Fibroblast of skin of scalp (primary cell): Measurements from ENCODE around the gene GRM8.

ENCODE experiments used
- DNase-seq: peaks from one replicate; pipeline ENCODE4 v3.0.0-alpha.2; 2013

Gene GRM8

DNA sequence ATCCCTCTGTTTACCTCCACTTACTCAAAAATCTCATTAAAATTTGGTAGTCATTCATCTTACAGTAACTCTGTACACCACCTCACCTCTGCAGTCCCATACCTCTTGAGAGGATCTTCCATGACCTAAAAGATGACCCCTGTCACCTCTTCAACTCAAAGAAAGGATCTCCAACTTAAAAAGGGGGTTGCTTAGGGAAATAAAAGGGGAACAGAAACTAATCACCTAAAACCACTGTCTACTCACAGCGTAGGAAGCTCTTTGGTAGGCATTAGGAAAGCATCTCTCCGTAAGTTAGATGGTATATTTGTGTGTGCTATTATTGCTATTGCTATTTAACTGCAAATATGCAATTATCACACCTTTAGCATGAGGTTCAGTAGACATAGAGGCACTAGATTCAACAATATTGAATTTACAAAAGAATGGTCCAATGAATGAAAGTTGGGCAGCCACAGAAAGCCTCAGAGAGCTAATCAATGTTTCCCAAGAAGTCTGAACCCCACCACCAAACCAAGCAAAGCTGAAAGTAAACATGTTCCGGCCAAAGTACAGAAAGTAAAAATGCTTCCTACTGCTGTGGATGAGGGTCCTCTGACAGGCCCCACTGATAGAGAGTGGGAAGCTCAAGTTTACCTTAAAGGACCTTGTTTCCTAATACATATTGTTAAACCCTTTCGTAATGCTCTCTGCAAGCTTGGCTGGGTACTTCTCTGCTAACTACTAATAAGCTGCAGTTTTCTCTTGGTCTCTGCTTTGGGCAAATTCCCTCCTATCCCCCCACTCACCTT lies 105.8 kb downstream of the GRM8 start:
- no peak for DNase-seq

DNA sequence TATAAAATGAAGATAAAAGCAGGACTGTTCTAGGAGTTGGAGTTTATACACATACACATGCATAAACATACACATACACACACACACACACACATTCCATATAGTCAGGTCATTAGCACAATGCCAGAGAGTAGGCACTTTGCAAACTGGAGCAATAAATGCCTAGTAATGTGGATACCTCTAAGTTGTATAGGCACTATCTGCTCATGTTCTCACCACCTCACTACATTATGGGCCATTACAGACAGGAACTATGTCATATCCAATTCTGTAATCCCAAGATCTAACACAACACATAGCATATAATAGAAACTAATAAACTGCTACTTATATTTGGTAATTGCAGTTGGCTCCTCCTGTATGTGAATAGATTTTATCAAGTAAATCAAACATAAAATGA lies 115.6 kb downstream of the GRM8 start:
- no peak for DNase-seq

DNA sequence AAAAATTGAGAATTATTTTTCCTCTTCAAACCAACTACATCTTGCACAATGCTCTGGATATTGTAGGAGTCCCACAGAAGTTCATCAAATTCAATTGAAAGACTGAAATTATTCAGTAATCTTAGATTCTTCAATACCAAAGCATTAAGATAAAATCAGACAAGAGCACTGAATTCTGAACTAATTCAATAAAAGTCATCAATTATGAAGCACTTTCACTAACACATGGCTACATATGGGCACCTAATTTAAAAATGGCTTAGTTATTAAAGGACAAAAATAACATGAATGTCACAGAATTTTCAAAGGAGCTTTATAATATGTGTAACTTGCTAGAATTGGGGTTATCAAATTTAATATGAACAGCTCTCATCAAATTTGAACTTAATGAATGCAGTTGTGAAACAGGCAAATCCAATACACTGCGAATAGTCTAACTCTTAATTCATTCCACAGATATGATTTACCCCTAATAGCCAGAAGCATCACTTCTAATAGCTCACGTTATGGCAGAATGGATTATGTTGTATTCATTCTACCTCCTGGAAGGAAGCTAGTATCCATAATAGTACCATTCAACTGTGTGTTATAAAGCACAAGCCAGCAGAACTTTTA lies 116.8 kb downstream of the GRM8 start:
- no peak for DNase-seq

- DNase-seq: no peak
Observed at GRCh38 chr7:127123220-127123619, 129.5 kb downstream of the GRM8 start.

DNA sequence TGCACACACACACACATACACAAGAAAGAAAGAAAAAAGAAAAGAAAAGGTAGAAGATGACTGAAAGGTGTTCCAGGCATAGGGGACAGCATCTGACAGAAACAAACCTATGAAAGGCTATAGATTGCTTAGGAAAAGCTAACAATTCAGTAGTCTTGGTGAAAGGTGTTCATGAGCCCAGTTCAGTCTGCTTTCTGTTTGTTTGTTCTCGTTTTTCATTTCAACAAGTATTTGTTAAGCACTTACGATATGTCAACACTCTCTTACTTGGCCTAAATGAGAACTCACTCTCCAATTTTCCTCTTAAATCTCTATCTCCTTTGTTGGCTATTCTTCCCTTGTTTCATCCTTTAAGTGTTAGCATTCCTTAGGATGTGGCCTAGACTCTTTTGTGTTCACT lies 133.2 kb downstream of the GRM8 start:
- DNase-seq: no peak

DNA sequence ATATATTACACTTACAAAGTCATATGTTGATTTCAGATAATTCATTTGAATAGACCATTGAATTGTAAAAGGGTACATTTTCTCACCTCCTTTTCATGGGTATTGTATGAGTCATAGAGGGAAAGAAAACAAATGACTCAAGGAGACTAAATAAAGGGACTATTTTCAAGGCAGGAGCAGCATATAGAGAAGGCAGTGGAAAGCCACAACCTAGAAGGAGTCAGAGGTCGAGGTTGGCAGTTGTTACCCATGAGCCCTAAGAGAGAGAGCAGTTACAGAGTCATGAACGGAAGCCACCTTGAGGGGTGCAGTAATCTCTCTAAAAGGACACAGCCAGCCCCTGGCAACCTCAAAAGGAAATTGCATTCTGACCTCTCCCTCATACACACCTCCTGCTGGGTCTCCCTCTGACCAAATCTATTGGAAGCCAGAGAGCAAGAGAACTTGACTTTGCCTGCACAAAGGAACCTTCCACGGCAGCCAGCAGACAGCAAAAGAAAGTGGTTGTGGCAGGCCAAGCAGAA lies 137.9 kb downstream of the GRM8 start:
- DNase-seq: no peak

DNA sequence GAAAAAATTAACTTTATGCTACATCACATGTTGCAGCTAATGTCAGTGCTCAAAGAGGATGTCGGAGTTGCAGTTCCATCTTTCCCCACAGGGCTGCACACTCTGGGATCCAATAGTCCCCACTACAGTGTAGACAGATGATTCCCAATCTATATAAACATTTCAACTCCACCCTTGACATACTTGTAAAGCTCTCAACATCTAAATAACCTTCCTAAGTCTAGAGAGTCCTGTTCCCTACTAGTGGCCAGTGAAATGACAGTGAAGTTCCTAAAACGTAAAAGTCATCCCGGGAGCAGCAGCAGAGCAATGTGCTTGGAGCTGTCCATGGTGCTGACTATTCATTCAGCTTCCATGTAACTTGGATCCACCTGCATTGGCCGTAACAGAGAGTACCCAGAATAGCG lies 145.1 kb downstream of the GRM8 start:
- DNase-seq: peak; percentile 53

GRCh38 chr7:127093340-127093739 lies 159.4 kb downstream of the GRM8 start:
- no peak for DNase-seq

GRCh38 chr7:127091620-127092019 lies 161.1 kb downstream of the GRM8 start:
- no peak for DNase-seq

DNA sequence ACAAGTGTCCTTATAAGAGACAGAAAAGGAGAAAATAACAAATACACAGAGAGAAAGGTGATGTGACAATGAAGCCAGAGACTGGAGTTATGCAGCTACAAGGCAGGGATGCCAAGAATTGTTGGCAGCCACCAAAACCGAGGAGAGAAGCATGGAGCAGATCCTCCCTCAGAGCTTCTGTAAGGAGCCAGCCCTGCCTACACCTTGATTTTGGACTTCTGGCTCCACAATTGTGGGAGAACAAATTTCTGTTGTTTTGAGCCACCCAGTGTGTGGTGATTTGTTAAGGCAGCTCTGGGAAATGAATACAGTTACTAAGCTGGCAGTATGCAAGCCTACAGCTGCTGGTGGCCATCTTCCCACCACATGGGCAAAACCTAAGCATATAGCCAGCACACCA lies 163.6 kb downstream of the GRM8 start:
- DNase-seq: no peak

GRCh38 chr7:127081539-127081938 lies 171.2 kb downstream of the GRM8 start:
- DNase-seq: no peak

DNA sequence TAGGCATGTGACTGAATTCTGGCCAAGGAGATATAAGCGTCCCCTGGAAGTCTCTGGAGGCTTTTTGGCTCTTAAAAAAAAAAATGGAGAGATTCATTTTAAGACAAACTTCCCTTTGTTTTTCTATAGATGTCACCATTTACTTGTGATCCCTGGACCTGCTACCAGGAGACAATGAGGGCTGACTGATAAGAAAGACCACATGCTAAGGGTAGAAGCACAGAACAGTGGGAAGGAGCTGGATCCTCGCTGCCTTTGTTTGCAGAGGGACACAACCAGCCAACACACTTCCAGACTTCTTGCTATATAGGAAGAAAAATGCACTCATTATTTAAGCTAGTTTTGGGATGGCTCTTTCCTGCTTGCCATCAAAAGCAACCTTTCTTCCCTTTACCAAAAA lies 172.2 kb downstream of the GRM8 start:
- DNase-seq: no peak

- DNase-seq: no peak
Observed at GRCh38 chr7:127066974-127067373, 185.8 kb downstream of the GRM8 start.

DNA sequence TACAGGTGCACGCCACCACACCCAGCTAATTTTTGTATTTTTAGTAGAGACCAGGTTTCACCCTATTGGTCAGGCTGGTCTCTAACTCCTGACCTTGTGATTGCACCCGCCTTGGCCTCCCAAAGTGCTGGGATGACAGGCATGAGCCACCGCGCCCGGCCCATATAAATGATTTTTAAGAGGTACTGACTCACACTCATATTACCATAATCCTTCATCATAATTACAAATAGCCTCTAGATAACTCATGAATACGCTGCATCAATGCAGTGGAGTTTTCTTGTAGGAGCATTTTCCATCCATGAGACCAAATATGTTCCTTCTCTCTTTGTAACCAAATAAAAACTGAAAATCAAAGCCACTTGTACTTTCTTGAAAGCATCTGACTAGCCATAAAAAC lies 193.3 kb downstream of the GRM8 start:
- DNase-seq: no peak

GRCh38 chr7:127057918-127058317 lies 194.8 kb downstream of the GRM8 start:
- no peak for DNase-seq

DNA sequence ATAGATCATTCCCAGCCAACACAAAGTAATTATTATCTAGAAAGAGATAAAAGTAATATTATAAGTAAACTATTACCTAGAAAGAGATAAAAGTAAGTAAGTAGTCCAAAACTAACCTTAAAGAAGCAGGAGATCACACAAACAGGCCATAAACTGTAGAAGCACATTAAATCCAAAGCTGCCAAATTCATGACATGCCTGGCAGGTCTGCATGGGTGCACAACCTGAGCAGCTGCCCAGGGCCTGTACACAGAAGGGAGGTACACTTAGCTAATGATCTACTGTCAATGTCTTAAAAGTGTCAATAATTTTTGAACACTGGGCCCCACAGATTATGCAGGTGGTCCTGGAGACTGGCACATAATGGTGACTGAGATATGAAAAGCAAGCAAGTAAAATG lies 196.5 kb downstream of the GRM8 start:
- DNase-seq: no peak

- DNase-seq: no peak
Observed at GRCh38 chr7:127047521-127047920, 205.2 kb downstream of the GRM8 start.

GRCh38 chr7:127041689-127042452 lies 210.9 kb downstream of the GRM8 start:
- no peak for DNase-seq

- no peak for DNase-seq
Observed at GRCh38 chr7:127040042-127040441, 212.7 kb downstream of the GRM8 start.

GRCh38 chr7:127039541-127039940 lies 213.2 kb downstream of the GRM8 start:
- no peak for DNase-seq

- no peak for DNase-seq
Observed at GRCh38 chr7:127035203-127035849, 217.4 kb downstream of the GRM8 start.

- DNase-seq: no peak
Observed at GRCh38 chr7:127034186-127034806, 218.4 kb downstream of the GRM8 start.
